Suppressor macrophage (primary cell): ENCODE data around the gene RASSF7.

Source experiments
- DNase-seq, 4 experiments: peaks; one replicate each; pipeline ENCODE4 v3.0.0-alpha.2; 2020 to 2022

Gene RASSF7

DNA sequence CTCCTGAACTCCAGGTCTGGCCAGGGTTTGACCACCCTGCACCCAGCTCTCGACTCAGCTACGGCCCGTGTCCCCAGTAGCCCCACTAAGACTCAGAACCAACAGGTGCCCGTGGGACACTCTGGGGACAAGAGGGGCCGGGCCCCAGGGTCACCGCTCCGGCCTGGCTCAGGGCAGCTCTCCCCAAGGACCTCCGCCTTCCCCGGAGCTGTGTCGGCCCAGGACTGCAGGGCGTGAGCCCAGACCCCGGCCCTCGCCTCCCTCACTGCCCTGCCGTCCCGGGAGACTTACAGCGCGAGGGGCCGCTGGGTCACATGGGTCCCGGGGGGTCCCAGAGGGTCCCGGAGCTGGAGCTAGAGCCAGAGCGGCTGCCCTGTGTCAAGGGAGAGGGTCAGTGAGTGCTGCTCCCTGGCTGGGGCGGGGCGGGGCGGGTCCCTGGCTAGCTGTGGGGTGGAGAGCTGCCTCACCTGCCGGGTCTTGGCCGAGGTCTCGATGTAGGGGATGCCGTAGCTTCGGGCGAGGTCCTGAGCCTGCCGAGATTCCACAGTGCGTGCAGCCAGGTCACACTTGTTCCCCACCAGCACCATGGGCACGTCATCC, 27.7 kb upstream of the RASSF7 start:
- DNase-seq, result no peak

DNA sequence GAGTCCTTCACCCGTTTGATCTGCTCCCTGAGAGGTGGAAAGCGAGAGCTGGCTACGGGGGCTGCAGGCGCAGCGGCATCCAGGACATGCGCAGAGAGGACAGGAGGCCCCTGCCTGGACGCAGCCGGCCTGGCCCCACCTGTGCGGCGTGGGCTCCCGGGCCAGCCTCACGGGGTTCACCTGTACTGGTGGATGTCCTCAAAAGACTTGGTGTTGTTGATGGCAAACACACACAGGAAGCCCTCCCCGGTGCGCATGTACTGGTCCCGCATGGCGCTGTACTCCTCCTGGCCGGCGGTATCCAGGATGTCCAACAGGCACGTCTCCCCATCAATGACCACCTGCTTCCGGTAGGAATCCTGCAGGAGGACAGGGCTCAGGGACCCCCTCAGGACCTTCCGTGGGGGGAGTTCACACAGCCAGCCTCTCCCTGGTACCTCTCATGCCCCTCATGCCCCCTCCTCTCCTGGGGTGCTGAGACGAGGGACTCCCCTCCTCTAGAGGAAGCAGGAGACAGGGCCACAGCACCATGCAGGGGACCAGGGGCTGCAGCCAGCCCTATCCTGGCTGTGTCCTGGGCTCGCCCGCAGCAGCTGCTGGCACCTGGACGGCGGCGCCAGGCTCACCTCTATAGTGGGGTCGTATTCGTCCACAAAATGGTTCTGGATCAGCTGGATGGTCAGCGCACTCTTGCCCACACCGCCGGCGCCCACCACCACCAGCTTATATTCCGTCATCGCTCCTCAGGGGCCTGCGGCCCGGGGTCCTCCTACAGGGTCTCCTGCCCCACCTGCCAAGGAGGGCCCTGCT, 27.0 kb upstream of the RASSF7 start:
- no peak for DNase-seq

DNA sequence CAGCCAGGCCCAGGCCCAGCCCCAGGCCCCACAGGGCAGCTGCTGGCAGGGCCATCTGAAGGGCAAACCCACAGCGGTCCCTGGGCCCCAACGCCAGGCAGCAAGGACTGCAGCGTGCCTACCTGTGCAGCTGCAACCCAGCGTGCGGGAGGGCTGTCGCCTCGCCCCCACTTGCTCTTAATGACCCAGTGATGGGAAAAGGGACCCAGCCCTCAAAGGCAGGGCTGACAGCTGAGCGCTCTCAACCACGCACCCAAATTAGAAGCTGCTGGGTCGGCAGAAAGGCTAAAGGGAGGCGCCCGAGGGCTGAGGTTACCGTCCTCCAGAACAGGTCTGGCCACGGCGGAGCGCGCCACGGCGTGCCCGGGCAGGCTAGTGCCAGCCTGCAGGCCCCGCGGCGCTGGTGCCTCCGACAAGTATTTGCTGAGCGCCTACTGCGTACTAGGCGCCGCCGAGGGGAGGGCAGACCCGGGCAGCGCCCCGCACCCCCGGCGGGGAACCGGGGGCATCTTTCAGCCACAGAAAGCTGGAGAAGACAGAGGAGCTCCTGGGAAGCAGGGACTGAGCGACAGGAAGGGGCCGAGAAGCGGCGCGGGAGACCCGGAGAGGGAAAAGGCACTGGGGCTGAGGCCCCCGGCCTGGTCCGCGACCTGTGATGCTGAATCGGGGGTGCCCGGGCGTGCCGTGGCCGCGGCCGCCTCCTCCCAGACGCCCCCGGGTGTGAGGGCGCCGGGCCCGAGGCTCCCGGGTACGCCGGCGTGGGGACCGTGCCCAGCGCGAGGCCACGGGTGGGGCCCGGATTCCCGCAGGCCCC, 26.2 kb upstream of the RASSF7 start:
- DNase-seq, result peak; percentile 18 to 69 (median 40)

DNA sequence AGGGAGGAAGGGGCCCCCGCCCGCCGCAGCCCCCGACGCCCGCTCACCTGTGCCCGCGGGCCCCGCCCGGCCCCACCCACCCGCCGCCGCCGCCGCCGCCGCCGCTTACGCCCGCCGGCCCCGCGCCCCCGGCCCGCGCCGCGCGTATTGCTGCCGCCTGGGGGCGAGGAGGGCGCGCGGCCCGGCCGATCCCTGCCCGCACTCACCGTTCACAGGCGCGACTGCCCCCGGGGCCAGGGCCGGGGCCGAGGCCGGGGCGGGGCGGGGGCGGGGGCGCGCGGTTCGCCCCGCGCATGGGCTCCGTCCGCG, 25.6 kb upstream of the RASSF7 start:
- no peak for DNase-seq

DNA sequence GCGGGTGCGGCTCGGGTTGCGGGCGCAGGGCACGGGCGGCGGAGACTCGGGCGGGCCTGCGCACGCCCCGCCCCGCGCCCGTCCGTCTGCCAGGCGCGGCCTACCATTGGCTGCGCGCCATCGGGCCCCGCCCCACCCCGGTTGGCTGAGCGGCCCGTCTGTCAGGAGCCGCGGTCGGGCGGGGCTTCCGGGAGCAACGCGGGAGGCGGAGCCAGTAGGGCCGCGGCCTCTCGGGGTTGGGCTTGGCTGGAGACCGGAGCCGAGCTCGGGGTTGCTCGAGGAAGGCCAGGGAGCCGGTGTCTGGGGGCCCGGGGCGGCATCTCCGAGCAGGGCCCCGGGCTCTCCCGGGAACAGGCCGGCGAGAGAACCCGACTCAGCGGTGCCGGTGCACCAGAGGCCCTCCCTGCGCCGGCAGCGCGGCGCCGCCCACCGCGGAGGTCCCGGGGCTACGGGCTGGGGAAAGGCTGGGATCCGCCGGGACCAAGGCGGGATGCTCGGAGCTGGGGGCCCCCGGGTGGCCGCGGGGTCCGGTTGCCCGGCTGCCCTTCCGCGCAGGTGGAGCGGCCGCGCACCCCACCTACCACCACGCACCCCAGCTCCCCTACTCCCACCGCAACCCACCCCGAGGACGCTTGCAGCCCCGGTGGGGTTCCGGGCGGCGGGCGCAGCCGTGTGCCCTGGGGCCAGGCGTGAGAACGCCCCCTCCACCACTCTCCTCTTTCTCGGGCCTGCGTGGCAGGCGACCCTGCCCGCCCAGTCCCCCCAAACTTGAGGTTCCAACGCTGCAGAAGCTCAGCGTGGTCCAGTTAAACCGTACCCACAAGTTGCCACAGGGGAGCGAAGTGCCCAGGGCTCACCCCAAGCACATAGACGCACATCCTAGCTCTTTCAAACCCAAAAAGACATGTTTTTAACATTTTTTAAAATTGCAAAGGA, 25.0 kb upstream of the RASSF7 start, which contains the start of gene HRAS:
HRAS (minus strand) TSS at position 58 of the 936 bp plus-strand sequence.
- DNase-seq, result peak; percentile 97 to 99 (median 98)

DNA sequence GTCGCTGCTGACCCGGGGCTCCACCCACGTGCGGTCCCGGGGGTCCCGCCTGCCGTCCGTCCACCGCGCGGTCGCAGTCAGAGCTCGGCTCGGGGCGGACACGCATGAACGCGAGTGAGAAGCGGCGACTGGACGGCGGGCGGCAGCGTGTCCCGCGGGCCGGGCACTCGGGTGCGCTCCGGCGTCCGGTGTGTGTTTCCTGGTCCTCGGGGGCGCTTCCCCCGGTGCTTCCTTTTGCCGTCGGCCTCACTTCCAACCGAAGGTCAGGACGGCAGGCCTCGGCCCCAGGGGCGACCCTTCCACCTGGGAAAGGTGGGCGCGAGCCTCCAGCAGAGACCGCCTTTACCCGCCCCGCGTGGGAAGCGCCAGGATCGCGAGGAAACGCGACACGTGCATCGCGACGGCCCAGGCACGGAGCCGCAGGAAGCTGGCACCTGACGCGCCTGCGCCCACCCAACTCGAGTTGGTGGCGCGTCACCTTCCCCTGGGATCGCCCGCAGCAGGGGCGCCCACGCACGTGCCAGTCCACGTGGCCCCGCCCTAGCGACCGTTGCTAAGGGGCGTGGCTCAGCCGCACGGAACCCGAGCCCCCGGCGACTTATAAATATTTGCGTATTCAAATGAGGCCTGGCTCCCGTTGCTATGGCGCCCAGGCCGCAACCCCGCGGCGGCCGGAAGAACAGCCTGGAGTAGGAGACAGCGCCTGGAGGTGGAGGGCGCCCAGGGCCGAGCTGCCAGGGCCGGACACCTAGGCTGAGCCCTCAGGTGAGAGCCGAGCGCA, 23.7 kb upstream of the RASSF7 start, which contains the start of gene LRRC56:
LRRC56 (plus strand) TSS at position 687 of the 781 bp plus-strand sequence. CDS start 3,158 bp downstream, outside the sequence.
- DNase-seq, result peak; percentile 82 to 88 (median 84)

DNA sequence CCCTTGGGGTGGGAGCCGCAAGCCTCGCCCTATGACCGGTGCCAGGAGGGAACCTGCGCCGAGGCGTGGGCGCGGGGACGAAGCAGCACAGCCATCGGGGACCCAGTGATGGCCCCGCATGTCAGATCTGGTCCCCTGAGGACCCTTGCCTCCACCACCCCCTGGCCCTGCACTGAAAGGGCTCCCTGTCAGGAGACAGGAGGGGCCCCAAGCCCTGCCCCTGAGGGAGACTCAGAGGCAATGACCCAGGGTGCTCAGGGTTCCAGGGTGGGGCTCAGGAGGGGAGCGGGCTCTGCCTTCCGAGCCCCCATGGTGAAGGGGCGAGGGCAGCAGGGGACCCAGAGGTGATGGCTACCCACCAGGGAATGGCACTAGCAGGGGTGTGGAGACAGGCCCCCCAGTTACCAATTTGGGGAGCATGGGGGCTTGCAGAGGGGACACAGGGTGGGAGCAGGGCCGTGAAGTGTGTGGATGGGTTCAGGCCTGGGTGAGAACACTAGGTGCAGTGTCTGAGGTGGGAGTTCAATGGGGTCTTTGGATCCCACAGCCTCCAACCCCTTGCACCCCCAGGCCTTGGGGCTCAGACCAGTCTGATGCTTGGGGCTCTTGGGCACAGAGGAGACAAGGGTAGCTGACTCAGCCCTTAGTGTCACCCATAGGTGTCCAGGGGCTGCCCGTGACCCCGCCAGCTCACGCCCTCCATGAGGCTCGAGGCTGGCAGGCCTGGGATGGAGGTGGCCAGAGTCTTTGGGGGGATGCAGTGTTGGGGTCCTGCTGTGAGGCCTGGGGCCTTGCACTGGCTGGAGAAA, 22.9 kb upstream of the RASSF7 start:
- no peak for DNase-seq

DNA sequence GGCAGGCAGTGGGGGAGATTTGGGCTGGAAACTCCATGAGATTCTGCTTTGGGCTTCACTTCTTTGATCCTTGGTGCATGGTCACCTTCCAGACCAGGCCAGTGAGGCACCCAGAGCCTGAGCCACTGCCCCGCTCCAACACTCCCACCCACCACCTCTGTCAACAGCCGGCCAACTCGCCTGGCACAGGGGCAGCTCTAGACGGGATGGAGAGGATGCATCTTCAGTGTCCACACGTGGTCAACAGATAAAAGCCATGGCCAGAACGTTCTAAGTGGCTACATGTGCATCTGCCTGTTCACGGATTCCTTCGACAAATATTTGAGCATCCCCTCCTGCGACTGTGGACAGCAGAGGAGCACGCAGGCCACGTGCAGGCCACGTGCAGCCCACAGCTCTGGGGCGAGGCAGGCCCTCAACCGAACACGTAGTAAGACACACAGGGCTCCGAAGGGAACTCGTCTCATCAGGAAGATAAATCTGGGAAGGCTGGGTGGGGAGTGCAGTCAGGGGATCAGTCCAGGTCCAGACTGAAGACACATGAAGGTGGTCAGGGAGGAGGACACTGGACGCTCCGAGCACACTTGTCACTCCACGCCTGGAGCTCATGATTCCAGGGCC, 22.2 kb upstream of the RASSF7 start:
- DNase-seq, result no peak

DNA sequence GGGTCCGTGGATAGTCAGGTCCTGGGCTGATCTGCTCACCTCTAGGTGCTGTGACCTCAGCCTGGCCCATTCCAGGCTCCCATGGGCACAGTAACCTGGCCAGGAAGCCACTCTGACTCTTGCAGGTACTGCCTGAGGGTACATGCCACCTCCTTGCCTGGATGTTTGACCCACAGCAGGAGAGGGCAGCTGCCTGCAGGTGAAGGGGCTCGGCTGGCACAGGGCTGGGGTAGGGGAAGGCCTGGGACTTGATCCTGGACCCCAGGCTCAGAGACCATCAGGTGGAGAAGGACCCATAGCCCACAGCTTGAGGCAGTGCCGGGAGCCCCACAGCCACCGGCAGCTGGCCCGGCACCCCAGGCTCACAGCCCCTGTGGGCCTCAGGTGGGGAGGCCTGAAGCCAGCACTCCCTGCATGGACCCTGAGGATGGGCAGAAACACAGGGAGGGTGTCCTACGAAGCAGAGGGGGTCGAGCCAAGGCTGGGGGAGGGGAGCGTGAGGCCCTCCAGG, 20.7 kb upstream of the RASSF7 start:
- DNase-seq, result no peak

DNA sequence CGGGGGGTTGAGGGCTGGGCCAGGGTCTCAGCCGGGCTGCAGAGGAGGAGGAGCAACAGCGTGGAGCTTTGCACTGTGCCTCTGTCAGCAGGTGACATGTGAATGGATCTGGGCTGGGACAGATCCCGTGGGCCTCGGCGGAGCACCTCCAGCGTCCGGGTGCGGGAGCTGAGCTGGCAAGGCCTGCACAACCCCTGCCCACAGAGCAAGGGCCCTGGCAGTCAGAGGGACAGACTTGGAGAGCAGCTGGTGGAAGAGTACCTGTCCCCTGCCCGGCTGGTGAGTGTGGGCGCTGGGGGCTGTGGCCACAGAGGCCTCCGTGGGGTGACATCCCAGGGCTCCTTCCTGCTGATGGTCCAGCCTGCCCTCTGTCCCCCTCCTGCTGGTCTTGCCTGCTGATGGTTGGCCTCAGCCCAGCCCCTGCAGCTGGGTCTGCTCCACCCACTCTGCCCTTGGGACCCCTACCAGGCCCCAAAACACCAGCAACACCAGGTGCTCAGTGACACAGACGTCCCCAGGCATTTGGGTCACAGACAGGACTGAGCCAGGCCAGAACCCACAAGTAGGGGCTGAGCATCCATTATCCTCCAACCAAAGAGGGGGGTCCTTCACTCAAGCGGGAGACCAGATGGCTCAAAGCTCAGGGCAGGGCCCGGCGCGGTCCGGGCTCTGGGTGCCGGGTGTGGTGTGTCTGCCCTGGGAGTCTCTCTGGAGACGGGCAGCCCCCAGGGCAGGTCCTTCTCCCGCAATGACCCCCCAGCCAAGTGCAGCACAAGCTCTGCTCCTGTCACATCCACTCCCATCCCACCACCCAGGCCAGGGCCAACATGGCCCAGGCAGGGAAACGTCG, 20.0 kb upstream of the RASSF7 start:
- DNase-seq, result no peak

DNA sequence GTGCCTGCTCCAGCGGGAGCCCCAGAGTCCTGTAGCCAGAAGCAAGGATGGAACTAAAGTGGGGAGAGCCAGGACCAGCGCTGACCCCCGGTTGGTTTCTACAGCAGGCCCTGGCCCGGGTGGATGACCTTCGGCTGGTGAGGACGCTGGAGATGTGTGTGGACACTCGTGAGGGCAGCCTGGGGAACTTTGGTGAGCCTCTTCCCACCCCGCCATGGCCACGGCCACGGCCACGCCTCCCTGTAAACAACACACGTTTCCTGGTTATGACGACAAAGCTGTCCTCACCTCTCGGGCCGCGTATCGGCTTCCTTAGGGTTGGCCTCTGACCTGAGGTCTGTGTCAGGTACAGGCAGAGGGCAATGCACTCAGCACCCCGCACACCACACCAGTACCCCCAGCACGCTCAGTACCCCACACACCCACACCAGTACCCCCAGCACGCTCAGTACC, 19.3 kb upstream of the RASSF7 start:
- DNase-seq, result no peak

DNA sequence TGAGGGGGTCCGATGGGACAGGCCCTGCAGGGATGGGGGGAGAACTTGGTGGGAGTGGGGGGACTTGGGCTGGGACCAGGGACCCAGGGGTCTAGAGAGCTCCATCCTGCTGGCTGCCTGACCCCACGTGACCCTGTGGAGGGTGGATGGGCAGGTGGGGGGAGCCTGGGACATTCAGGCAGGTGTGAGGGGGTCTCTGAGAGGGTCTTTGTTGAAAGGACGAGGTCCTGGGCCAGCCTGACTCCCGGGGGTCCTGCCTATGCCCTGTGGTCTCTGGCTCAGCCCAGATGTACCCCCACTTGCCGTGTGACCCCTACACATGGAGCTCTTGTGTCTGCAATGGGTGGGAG, 16.0 kb upstream of the RASSF7 start:
- DNase-seq, result no peak

DNA sequence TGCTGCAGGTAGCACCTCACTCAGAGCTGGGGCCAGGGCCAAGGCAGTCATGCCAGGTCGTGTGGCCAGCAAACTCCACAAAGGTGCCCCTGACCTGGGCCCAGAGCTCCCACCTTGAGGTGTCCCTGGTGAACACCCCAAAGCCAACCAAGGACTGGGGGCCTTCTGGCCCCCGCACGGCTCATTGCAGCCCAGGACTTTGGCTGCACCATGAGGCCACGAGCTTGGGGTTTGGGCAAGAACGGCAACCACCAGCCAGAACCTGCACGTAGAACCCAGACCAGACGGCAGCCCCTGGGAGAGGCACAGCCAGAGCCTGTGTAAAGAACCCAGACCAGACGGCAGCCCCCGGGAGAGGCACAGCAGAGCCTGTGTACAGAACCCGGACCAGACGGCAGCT, 15.6 kb upstream of the RASSF7 start:
- no peak for DNase-seq

DNA sequence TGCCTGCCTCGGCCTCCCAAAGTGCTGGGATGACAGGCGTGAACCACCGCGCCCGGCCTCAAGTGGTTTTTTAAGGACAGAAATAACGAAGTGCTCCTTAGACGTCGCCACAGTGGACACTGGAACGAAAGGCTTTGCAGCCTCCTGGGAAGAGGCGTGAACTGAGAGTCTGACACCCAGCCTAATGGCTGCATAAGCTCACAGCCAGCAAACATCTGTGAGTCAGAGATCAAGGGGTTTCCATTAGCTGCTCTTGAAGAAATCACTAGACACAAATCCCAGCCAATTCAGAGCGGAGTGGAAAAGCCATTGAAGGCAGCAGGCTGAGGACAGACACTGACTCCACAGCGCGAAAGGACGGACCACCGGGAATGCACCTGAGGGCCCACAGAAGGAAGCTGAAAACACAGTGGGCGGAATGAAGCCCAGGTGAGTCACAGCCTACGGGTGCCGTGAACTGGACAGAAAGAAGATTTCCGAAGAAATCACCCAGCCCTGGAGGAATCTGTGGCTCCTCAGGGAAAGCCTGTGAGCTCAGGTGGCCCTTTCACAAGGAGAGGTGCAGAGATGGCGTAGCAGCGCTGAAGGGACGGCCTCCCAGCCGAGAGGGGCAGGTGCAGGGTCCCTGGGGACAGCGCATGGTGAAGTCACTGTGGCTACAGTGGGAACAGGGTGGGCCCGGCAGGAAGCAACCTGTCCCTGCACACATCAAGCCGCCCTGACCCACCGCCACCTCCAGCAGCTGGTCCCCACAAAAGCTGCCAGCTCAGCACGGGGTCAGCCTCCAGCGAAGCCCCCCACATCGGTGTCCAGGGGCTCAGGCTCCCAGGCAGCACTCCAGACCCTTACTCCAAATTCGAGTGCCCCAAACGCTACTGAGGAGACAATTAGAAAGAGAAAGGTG, 11.8 kb upstream of the RASSF7 start:
- DNase-seq, result no peak

DNA sequence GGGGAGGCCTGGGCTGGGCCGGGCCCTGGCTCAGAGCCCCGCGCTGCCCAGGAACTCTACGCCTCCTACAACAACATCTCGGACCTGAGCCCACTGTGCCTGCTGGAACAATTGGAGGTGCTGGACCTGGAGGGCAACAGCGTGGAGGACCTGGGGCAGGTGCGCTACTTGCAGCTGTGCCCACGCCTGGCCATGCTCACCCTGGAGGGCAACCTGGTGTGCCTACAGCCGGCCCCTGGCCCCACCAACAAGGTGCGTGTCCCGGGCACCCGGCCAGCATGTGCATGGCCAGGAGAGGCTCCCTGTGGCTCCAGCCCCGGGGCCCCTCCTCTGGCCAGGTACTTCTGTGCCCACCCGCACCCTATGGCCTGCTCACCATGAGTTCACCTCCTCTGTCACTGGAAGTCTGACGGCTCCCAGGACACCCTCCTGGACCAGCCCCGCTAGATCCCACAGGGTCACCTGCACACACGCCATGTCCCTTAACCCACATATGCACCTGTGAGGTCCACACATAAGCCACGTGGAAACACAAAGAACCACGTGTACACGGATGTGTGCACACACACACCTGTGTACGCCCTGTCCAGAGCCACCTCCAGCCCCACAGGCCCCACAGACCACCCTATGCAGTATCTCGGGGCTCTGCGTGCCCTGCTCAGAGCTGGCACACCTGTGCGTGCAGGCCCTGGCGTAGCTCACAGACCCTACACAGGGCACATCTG, 10.6 kb upstream of the RASSF7 start:
- no peak for DNase-seq

DNA sequence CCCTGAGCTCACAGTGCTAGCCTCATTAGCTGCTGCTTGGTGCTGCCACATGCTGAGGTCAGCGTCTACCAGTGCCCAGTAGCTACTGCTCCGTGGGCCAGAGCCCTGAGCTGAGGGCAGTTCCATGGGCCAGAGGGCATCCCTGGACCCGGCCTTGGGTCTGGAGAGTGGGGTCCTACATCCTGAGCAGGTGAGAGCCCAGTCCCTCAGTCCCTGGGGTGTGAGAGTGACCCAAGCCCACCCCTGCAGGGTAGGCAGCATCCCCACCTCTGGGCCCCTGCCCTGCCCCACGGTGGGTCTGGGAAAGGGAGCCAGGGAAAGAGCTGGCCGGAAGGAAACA, 10.1 kb upstream of the RASSF7 start:
- DNase-seq, result no peak

DNA sequence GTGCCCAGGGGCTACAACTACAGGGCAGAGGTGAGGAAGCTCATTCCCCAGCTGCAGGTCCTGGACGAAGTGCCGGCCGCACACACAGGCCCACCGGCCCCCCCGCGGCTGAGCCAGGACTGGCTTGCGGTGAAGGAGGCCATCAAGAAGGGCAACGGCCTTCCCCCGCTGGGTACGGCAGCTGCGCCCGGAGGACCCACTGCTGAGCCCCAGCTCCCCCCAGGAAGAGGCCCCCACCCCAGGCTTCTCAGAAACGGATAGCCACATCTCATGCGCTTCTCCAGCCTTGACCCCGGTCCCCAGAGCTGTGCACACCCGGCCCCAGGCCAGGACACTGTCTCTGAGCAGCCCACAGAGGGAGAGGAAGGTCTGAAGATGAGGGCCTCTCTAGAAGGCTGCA, 9.6 kb upstream of the RASSF7 start:
- no peak for DNase-seq
